HG03103 (cell line): ENCODE results near the gene GMIP.

Experiments
- ATAC-seq: cut with Tn5 transposase; IDR thresholded peaks from one replicate; pipeline ENCODE4 v1.9.1; 2021; ENCODE audit warnings: low read depth; ENCODE audit not compliant: unreplicated experiment

Gene GMIP

DNA sequence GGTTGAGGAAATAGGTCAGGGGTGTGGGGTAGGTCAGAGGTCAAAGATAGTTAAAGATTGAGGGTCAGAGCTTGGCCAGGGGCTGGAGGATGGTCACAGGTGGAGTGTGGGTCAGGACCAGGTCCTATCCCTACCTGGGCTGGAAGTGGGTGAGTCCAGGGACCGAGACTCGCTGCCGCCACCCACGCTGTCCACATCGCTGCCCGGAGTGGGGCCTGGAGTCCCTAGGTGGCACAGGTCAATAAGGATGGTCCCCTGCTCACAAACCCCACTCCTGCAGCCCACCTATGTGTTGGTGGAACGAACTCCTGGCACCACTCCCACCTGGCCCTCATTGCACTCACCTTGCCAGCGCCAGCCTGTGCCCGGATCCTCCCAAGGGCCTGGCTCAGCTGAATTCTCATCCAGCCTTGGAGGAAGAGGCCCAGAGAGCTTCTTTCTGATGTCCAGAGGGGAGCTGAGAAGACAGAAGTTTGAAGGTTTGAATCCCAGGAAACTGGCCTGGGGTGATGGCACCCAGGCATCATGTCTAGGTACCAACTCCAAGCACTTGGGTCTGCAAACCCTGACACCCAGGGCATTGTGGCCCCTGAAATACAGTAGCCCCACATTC, 6.8 kb downstream of the GMIP start:
- no peak for ATAC-seq

DNA sequence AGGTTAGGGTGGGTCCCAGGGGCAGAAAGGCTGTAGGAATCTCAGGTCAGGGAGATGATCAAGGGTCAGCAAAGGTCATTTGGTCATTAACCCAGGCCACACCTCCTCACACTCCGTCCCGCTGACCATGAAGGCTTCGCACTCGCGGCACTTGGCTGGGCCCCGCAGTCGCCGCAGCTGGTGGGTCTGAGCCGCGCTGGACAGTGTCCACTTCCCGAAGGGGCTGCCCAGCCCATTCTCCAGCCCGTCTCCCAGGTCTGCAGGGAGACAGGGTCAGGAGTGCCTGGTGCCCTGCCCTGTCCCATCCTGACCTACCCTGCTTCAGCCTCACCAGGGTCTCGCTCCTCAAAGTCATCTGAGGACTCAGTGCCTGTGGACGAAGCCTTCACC, 8.1 kb downstream of the GMIP start:
- no peak for ATAC-seq

DNA sequence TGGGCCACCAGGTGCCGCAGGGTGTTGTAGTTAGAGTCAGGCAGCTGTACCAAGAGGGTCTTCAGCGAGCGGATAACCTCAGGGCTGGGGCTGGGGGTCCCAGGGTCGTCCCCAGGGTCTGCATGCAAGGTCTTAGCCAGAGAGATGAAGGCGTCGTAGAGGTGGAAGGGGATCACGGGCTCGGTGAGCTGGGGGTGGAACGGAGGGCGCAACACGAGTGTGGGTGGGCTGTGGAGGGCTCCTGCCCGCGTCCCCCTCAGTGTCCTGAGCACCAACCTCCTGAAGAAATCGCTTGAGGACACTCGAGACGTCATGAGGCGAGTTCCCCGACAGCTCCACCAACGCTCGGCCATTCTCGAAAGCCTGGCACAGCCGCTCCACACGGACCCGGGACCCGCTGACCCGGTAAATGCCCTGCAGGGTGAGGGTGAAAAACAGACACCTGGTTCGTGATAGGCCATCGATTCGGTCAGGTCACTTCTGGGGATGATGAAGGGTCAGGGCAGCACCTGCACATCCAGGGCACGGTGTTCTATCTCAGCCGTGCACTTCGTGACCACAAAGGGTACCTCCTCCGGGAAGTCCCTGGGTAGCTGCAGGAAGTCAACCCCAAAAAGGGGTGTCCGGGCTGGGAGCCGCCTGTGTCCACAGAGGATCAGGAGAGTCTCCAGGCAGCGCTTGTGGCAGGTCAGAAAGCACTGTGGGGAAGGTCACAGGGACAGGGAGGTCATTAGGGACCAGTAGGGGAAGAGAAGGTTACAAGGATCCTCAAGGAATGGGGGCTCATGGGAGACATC, 8.7 kb downstream of the GMIP start:
- ATAC-seq = no peak

DNA sequence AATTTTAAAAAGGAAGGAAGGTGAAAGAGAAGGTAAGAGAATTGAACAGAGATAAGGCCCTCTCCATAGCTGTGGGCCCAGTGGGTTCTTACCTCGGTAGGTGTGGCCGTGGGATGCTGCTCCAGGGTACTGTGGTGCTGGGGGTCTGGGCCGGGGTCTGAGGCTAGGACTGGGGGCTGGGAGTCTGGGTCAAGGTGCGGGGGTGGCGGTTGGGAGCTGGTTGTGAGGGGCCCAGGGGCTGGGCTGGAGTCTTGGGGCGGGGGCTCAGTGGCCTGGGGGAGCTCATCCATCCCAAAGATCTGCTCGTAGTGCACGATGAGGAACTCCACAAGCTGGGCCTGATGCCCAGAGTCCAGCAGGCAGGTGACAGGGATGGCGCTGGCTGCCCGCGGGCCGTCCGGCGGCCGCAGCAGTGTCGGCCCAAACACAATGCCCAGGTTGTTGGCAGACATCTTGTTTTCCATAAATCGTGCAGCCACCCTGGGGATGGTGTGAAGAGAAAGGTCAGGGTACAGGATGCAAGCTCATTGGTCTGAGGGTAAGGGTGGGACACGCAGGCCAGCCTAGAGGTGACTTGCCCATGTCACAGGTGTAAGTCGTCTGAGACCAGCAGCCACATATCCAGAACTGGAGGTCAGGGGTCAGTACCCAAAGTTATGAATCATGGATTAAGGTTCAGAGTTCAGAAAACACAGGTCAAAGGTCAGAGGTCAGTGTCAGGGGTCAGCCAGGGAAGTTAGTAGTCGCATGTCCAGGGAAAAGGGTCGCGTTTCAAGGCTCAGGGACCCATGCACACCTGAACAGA, 9.5 kb downstream of the GMIP start:
- ATAC-seq = no peak

DNA sequence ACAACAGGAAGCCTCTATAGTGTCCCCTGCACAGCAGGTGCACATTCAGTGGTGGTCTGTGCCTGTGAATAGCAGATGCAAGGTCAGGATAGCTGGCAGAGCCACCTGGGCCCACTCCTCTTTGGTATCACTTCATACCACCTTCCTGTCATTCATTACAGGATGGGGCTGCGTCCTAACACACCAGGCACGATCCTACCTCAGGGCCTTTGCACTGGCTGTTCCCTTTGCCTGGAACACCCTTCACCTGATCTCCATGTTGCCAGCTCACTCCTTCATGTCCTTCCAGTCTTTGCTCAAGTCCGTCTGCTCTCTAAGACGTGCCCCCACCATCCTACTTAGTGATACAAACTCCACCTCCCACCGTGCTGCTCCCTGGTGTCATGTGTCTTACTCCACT, 10.8 kb downstream of the GMIP start:
- no peak for ATAC-seq

DNA sequence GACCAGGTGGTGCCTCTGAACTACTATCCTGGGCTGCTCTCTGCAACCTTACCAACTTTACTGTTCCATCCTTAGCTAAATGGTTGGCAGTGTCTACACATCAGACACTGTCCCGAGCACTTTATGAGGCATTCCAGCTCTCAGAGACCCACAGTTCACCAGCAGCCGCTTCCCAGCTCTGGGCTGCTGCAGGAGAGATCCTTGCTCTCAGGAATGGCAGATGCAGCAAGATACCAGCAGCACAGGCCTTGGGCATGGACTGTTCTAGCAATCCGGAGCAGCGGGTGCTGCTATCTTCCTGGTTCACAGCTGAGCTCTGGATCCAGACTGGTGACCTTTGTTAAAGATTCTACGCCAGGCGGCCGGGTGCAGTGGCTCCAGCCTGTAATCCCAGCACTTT, 12.1 kb downstream of the GMIP start:
- no peak for ATAC-seq

DNA sequence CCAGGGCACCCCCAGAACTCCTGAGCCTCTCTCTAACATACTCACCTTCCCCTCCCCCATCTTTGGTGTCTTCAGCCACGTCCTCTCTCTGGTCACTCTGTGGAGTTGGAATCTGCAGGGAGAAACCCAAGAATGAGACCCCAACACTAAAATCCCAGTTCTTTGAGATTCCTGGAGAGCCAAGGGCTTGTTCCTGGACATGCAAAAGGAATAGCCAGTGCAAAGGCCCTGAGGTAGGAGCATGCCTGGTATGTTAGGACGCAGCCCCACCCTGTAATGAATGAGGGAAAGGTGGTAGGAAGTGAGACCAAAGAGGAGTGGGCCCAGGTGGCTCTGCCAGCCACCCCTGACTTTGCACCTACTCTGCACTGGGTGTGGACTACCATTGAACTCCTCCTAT, 13.0 kb downstream of the GMIP start:
- no peak for ATAC-seq

DNA sequence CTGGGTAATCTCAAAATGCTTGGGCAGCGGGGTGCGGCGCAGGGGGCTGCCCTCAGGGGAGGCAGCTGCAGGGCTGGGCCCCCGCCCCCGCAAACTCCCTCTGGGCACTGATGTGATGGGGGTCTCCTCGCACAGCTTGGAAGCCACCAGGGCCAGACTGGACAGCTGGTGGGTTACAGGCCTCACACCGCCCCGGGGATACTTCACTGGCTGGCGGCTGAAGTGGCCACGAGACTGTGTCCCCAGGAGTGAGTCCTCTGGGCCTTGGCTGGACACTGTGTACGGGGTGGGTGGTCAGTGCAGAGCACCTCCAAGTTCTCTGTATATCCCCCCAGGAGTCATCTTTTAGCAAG, 13.4 kb downstream of the GMIP start:
- no peak for ATAC-seq

DNA sequence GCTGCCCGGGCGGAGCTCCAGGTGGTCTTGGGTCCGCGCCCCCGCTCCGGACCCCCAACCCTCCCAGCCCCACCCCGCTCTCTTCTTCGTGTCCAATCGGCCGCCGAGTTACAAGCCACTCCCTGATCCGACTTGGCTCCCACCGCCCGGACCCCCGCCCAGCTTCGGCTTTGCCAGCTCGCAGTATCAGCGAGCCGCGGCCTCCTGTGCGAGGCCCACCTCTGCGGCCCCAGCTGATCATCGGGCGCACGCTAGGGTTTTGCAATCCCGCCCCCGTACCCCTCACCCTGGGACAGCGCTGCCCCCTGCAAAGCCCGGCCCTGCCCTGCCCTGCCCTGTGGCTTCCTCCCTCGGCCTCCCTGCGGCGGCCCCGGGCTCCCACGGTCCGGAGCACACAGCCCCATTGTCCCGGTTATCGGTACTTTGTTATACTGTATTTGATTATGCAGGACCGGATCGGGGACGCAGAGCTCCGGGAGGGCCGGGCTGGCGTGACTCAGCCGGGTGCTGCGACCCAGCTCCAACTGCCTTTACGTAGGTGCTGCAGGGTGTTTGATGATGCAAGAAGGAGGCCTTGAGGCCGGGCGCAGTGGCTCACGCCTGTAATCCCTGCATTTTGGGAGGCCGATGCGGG, 14.8 kb downstream of the GMIP start:
- no peak for ATAC-seq

DNA sequence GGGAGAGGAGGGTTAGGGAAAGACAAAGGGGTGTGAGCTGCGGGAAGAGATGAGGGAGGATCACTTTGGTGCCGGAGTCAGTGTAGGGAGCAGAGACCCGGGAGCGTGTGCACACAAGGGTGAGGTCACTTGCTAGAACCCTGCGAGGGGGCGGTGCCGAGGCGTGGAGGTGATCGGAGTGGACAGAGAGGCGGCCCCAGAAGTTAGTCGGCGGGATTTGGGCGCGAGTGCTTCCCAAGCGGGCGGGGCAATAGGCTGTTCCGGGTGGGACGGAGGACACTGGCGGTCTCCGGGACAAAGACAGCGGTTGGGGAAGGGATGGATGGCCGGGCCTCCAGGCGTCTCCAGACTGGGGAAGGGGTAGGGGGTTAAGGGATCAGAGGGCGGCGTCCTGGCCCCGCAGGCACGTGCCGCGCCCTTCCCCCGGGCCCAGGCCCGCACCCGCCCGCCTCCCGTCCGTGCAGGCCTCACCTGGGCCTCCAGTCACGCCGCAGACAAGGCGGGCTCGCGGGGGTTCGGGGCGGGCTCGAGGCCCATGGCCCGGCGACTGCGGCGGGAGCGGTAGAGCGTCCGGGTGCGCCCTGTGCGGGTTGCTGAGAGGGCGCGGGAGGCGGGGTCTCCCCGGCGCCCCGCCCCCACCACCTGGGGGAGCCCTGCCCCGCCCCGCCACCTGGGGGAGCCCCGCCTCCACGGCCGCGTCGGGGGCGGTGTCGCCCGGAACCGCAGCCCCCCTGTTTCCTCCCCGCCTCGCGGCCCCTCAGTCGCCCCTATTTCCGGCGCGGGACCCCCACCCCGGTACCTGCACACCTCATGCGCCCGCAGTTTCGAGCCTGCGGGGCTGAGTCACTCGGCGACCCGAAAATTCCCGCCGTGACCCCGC, 15.6 kb downstream of the GMIP start, which contains the start of gene LPAR2:
LPAR2 (minus strand) TSS at position 600 of the 880 bp plus-strand sequence. CDS start 945 bp downstream, outside the sequence.
- peak; percentile 61 for ATAC-seq

DNA sequence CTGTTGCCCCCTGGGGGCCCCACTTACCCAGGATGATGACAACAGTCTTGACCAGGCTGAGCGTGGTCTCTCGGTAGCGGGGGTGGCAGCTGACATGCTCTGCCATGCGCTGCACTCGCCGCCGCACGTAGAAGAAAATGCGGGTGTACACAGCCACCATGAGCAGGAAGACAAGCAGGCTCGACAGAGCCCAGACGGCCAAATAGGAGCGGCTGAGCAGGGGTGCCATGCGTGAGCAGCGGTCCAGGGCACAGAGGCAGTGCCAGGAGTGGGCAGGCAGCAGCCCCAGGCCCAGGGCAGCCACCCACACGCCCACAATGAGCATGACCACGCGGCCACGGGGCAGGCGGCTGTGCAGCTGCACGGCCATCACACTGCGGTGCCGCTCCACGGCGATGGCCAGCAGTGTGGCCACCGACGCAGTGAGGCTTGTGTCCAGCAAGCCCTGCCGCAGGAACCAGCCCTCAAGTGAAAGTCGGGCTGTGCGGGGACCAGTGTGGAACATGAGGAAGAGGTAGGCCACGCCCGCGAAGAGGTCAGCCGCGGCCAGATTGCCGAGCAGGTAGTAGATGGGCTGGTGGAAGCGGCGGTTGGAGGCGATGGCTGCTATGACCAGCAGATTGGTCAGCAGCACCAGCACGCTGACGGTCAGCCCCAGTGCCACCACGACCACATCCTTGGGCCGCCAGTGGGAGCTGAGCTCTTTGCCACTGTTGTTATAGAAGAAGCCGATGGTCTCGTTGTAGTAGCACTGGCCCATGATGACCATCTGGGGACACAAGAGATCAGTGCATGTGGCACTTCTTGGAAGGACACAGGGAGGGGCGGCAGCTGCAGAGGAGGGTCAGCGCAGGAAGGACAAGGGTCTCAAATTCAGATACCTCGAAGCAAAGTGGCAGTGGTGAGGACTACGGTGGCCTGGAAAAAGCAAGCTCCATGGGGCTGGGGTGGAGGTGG, 16.7 kb downstream of the GMIP start:
- ATAC-seq = no peak

DNA sequence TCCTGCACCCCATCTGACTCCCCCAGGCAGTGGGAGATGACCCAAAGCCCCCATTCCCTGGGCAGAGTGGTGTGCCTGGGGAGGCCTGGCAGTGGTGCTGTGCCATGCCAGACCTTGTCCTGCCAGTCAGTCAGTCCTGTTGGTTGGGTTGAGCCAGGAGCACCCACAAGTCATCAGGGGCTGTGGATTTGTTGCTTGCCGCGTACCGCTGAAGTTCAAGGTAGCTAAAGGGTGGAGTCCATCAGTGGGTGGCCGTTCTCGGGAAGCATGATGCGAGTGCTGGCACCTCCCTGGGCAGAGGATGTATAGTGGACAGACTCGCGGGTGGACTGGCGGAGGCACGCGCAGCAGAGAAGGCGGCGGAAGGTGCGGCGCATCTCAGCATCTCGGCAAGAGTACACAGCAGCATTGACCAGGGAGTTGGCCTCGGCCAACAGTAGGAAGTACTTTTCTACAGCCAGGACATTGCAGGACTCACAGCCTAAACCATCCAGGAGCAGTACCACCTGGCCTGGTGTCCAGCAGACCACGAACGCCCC, 19.4 kb downstream of the GMIP start:
- no peak for ATAC-seq

DNA sequence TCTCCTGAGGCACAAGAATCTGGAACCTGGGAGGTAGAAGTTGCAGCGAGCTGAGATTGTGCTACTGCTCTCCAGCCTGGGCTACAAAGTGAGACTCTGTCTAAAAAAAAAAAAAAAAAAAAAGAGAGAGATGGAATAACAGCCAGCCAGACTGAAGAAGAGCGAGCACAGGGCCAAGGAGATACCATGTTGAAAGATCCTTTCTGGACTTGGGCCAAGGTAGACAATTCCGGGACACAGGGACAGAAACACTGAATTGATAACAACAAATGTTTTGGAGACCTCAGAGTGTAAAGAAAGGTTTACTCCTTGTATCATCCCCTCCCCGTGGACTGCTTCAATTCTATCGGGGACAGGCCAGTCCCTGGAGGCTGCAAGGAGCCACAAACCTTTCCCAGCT, 20.1 kb downstream of the GMIP start:
- ATAC-seq = no peak

DNA sequence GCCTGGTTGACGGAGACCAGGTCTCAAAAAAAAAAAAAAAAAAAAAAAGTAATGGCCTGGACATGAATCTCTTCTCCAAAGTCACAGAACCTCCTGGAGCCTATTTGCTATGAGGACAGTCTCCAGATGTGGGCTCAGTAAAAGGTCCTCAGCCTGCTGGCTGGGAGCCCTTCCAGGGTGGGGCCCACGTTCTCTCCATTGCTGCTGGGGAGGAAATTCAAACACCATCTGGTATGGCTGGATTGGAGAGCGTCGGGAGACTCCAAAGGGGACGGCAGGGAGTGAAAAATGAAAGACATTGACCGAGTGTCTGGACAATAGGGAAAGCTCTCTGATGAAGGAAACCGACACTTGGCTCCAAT, 23.6 kb downstream of the GMIP start:
- ATAC-seq = no peak

DNA sequence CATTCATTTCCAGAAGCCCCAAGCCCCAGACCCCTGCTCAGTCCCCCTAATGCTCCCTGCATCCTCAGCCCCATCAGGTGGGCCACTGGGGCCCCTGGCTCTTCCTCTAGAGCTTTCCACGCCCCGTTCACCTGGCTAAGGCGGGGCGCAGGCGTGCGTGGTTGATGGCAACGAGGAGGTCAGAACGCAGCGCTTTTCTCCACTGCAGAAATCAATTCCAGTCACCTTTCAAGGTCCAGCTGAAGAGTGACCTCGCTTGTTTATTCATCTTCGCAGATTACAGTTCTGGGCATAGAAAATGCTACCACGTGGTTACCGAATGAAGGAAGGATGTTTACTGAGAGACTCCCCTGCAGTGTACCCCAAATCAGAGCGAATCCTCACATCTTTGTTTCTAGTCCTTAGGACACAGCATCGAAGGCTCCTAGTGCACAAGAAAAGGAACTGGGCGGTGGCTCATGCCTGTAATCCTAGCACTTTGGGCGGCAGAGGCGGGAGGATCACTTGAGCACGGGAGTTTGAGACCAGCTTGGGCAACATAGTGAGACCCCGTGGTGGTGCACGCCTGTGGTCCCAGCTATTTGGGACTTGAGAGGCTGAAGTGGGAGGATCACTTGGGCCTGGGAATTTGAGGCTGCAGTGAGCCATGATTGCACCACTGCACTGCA, 24.1 kb downstream of the GMIP start:
- ATAC-seq = no peak

DNA sequence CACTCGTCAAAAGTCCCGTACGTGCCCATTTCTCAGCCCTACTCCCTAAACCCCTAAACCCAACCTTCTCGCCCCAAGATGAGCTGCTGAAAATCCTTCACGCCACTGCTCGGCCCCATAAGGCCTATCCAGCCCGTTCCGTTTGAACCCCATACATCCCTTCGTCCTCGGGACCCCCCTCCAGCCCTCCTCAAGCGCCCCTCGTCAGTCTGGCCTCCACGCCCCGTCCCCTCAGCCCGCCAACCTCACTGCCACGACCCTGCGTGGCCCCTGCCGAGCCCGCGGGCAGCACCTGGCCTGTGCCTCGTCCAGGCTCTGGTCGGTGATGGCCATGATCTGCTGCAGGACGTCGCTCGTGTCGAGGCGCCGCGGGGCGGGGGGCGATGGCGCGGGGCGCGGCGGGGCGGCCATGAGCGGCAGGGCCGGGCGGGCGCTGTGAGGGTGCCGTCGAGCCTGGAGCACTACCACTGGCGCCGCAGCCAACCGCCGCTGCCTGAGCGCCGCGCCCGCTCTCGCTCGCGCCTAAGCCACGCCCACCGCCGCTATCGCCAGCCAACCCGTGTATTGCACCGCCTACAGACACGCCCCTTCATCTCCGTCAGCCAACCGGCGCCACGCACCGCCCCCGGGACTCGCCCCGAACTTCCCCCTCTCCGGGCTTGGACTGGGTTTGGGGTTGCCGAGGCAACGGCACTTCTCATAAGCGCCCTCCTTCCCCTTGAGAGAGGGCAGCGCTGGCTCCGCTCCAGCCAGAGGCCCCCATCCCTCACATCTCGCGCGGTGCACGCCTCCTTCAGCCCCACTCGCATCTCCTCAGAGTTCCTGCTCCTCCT, 25.0 kb downstream of the GMIP start, which contains the start of gene PBX4:
PBX4 (minus strand) TSS at position 469 of the 833 bp plus-strand sequence; CDS start at position 411, 58 bp downstream.
- peak; percentile 94 for ATAC-seq

DNA sequence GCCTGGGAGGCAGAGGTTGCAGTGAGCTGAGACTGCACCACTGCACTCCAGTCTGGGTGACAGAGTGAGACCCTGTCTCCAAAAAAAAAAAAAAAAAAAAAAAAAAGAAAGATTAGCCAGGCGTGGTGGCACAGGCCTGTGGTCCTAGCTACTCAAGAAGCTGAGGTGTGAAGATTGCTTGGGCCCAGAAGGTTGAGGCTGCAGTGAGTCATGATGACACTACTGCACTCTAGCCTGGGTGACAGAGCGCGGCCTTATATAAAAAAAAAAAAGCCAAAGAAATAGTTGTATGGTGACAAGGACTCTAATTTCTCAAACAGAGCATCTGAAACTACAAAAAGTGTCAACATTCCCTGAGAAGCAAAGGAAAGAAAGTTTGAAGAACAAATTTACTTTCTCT, 28.4 kb downstream of the GMIP start:
- ATAC-seq = no peak
